GM19455 (cell line): ENCODE measurements around the gene TTI1.

Experiments
- ATAC-seq: cut with Tn5 transposase; IDR thresholded peaks from one replicate; pipeline ENCODE4 v1.9.1; 2021; ENCODE audit not compliant: unreplicated experiment

TTI1 gene

DNA sequence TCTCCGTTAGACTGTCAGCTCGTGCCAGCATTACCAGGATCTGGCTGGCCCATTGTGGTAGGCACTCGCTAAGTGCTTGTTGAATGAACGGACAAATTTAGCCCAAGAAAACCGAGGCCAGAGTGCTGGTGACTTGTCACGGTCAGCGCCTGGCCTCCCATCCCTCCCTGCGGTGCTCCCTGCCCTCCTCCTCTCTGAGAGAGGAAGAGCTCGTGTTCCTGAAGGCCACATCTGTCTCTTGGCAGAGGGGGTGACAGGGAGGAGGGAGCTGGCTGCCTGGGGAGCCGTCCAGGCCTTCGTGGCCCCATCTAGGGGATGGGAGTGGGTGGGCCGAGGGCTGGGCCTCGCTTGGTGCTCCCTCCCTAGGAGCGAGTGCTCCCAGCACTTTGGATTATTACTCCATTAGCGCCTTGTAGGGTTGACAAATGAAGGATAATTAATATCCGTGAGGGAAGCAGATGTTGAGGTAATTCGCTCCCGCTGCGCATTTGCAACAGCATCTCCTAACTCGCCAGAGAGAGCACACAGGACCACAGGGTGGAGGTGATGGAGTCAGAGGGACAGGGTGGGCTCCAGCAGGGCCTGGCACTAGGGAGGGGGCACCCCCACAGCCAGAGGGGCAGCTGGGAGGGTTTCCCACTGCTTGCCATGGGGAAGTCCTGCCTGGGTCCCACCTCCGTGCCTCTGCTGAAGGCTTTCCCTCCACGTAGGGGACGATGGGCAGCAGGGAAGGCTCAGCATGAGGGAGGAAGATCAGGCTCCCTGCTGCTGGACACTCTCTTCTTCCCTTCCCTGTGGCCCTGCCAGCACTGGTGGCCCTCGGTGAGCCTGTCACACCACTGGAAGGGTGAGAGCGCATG lies 93.3 kb downstream of the TTI1 start:
- no peak for ATAC-seq

DNA sequence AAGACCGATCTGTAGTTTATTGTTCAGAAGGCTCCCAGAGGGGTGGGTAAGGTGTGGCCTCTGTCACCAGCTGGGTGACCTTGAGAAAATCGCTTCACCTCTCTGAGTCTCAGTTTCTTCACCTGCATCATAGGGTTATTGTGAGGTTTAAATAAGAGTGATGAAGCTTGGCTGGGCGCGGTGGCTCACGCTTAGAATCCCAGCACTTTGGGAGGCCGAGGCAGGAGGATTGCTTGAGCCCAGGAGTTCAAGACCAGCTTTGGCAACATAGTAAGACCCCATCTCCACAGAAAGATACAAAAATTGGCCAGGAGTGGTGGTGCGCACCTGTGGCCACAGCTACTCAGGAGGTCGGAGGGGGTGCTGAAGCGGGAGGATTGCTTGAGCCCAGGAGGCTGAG lies 94.3 kb downstream of the TTI1 start:
- ATAC-seq = no peak

DNA sequence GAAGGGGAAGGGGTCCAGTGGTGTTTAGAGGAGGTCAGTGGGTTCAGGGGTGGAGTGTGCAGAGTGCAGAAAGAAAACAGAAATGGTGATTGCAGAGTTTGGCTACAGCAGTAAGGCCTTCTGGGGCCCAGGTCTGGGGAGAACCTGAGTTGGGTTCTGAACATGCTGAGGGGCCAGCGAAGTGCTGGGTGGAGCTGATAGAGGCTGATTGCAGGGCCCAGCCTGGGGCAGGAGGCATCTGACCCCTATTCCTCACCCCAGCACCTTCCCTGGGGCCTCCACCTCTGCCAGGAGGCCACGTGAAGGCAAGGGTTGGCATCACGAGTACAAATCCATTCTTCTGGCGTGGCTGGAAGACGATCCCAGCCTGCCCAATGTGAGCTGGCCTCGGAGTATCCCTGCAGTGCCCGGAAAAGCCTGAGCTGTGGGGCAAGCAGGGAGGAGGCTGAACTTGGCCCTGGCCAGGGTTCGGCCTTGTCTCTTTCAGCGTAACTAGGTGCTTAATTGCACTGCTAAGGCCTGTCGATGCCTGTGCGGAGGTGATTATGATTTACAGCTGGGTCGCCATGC lies 95.0 kb downstream of the TTI1 start:
- ATAC-seq = no peak

DNA sequence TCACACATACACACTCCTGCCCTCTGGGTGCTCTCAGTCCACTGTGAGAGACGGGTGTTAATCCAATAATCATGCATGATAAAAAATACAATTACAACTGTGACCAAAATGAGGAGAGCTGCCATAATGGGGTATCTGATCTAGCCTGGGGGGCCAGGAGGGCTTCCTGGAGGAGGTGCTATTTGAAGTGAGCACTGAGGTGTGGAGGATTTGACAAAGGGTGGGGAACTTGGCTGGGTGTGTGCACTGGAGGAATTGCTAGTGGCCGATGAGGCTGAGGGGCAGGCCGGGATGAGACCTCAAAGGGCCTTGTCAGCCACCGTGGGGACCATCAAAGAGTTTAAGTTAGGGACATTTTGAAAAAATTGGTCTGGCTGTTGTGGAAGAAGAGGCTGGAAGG lies 95.6 kb downstream of the TTI1 start:
- no peak for ATAC-seq

DNA sequence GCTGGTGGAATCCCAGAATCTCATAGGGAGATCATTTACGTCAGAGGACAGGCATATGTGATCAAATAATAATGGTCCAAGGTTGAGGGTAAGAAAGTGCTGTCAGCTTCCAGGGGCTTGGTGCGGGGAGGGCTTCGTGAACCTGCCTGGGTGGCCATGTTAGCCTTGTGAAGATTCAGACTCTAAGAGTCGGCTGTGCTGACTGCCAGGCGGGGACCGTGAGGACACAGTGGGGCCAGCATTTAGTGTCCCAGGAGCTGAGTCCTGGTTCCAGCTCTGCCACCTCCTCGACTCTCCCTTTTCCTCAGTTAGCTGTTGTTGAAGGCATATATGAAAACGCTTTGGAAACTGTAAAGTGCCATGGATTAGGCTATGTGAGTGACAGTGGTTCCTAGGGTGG lies 96.8 kb downstream of the TTI1 start:
- ATAC-seq = no peak

DNA sequence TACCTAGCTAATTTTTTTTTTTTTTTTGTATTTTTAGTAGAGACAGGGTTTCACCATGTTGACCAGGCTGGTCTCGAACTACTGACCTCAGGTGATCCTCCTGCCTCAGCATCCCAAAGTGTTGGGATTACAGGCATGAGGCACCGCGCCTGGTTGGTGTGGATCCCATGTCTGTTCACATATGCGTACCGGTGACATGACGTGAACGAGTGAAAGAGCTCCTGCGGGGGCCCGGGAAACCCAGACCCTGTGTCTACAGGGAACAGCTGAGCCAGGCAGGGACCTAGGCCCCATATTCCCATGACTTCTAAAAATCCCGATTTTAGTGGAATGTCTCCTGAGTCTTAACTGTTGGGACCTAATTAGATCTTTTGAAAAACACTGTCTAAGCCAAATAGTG lies 97.2 kb downstream of the TTI1 start:
- ATAC-seq = no peak

DNA sequence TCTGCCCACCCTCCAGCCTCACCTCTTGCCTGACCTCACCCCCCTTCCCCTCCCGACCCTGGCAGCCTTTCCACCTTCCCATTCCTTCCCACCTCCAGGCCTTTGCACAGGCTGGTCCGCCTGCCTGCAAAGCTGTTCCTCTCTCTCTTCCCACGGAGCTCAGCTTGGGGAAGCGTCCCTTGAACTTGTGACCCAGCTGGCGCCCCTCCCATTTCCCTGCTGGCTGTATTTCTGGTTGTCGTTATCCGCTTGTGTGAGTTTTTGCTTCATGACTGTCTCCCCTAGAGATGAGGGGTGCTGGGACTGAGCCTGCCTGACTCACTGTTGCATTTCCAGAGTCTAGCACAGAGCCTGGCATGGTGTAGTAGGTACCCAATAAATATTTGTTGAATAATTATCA lies 97.8 kb downstream of the TTI1 start:
- ATAC-seq = no peak

DNA sequence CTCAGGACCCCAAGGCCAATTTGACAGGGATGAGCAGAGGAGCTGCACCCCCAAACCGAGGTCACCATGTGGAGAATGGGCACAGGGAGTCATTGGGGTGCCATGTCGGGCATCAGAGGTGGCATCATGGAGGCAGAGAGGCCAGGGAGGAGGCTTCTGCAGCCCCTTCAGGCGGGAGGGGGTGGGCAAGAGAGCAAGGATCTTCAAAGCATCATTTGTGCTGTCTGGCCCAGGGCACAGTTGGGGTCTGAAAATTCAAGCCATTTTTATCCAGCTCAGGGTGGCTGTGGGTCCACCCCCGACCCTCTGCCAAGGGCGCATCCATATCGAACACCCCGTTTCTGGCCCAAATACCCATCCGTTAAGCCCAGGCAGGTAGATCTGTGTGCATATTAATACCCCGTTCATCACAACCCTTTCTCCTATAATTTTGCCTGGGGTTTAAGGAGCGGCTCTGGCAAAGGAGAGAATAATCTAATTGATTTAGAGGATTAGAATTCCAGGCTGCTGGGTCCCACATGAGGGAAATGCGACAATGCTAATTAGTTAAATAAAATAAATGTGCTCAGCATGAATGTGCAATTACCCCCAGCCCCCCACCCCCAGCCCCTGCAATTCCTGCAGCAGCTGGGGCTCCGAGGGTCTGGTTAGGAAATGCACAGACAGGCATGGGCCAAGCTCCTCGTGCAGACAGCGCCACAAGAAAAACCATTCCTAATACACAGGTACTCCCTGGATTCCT lies 98.5 kb downstream of the TTI1 start:
- ATAC-seq = no peak

DNA sequence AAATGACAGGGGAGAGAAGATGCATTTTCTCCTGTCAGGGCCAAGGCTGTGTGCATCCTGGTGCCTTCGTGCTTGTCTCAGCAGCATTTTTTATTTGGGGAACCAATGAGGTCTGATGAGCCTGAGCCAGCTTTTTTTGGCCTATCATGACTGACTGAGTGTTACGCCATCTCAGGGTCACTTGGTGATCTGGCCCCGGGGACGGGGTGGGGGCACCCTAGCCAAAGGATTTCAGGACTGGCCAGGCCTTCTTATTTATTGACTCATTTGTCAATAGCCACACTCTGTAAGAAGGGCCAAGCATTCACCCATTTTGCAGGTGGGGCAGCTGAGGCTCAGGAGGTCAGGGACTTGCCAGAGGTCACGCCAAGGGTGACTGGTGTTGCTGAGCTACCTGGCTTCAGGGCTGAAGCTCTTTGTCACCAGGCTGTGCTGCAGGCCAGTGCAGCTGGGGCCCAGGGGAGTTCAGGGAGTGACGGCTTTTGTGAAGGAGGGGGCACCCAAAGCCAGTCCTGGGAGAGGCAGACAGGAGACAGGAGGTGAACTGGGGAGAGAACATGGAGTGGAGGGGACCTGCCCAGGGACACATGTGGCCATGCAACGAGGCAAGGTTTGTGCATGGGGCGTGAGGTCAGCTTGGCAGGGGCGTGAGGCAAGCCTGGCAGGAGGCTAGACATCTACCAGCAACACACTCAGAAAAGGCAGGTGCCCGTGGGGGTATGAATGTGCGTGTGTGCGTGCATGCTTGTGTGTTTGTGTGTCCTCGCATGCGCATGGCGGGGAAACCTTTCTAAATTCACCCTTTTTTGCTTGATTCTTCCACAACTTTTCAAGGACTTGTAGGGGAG lies 99.2 kb downstream of the TTI1 start:
- ATAC-seq = no peak
